CD4-positive, alpha-beta T cell treated with Interleukin-1 beta for 1 hour (primary cell): ENCODE measurements around the gene EFHB.
A peak's percentile ranks its signal among the peaks of the same experiment; 100 is the strongest.
"Not testable (repeated sequence)": the region's sequence is repeated elsewhere in the genome, so short reads cannot be mapped to it uniquely, and the experiment has no call there.

Experiments used
- DNase-seq, 2 donors: peaks; one replicate each; pipeline ENCODE4 v3.0.0-alpha.2; 2020 to 2022

EFHB gene

GRCh38 chr3:19934098-19934566 is at the start of gene EFHB:
Gene EFHB (minus strand): TSS chr3:19934217. CDS start chr3:19934018, 199 bp downstream.
- DNase-seq: no peak

- no peak for DNase-seq
These were observed 38.0 kb upstream of the EFHB start for GRCh38 chr3:19972054-19972453.

GRCh38 chr3:19970327-19970726 is 36.3 kb upstream of the EFHB start:
- no peak for DNase-seq

GRCh38 chr3:19967812-19968211 is 33.8 kb upstream of the EFHB start:
- no peak for DNase-seq

- DNase-seq: no peak
These were observed 33.2 kb upstream of the EFHB start for GRCh38 chr3:19967208-19967607.

GRCh38 chr3:19961960-19962359 is 27.9 kb upstream of the EFHB start:
- DNase-seq: no peak

GRCh38 chr3:19960696-19961095 is 26.7 kb upstream of the EFHB start:
- no peak for DNase-seq

GRCh38 chr3:19959505-19959904 is 25.5 kb upstream of the EFHB start:
- no peak for DNase-seq

- not testable (repeated sequence) for DNase-seq
These were observed 23.3 kb upstream of the EFHB start for GRCh38 chr3:19957354-19957753.

GRCh38 chr3:19954676-19955075 is 20.7 kb upstream of the EFHB start:
- no peak for DNase-seq

GRCh38 chr3:19950316-19950715 is 16.3 kb upstream of the EFHB start:
- no peak for DNase-seq

- DNase-seq: no peak
These were observed 14.2 kb upstream of the EFHB start for GRCh38 chr3:19948226-19948591.

GRCh38 chr3:19947549-19948225 is 13.7 kb upstream of the EFHB start:
- DNase-seq: peak; percentile 52 to 61

GRCh38 chr3:19946832-19947548 is 13.0 kb upstream of the EFHB start, which contains the start of gene RAB5A:
Gene RAB5A (plus strand): TSS chr3:19947097. CDS start chr3:19950899, 3,802 bp downstream.
- peak; percentile 97 to 98 for DNase-seq

- DNase-seq: peak in 1 of 2 donors; percentile 6
These were observed 12.2 kb upstream of the EFHB start for GRCh38 chr3:19945969-19946831.

- no peak for DNase-seq
These were observed 11.5 kb upstream of the EFHB start for GRCh38 chr3:19945534-19945933.

- DNase-seq: no peak
These were observed 6.6 kb upstream of the EFHB start for GRCh38 chr3:19940643-19941042.

- DNase-seq: no peak
These were observed 4.2 kb upstream of the EFHB start for GRCh38 chr3:19938295-19938627.

- DNase-seq: no peak
These were observed 3.7 kb upstream of the EFHB start for GRCh38 chr3:19937459-19938294.

GRCh38 chr3:19932422-19932821 is 1.6 kb downstream of the EFHB start:
- DNase-seq: no peak

GRCh38 chr3:19931767-19932188 is 2.2 kb downstream of the EFHB start:
- DNase-seq: no peak

- peak; percentile 24 to 36 for DNase-seq
These were observed 2.8 kb downstream of the EFHB start for GRCh38 chr3:19931180-19931692.
